Left ventricle myocardium inferior (tissue), 1 donor: ENCODE measurements around the gene EIF1B. TPM values are rescaled to one million over a fixed set of nuclear protein-coding genes. Genes with fewer than 3 reads are reported as not detected.

Experiments used
- DNase-seq: peaks from one replicate; pipeline ENCODE4 v3.0.0-alpha.2; 2020
- H3K27ac ChIP-seq: fragments of 200-600 bp; replicated peaks from 2 replicates; pipeline ENCODE4 v1.8.0; 2021
- H3K27me3 ChIP-seq: fragments of 200-600 bp; 2 replicates; pipeline ENCODE4 v1.8.0; 2021; ENCODE audit warnings: low read depth
- H3K36me3 ChIP-seq: fragments of 200-600 bp; 2 replicates; pipeline ENCODE4 v1.8.0; 2021
- H3K4me1 ChIP-seq: fragments of 200-600 bp; 2 replicates; pipeline ENCODE4 v1.8.0; 2021
- H3K4me3 ChIP-seq: fragments of 200-600 bp; 2 replicates; pipeline ENCODE4 v1.8.0; 2021; ENCODE audit warnings: mild to moderate bottlenecking, moderate library complexity
- H3K9me3 ChIP-seq: fragments of 200-600 bp; replicated peaks from 2 replicates; pipeline ENCODE4 v1.8.0; 2021
- intact Hi-C: fragments of 100-400 bp; cut with micrococcal nuclease; formaldehyde crosslinking; loops from one replicate; pipeline ENCODE4 v1.11.0; 2022
- total RNA-seq: library from RNA; stranded (reverse); fragmentation: NEBNext Ultra II Directional; extraction: Animal tissue kit (Norgen Biotek cat#: 25700); gene quantifications from one replicate; pipeline ENCODE4 v1.2.1, GENCODE V29; 2021
- TF ChIP-seq, protein P1 (sequence below): fragments of 200-600 bp; IDR thresholded peaks from 2 replicates; pipeline ENCODE4 v1.8.0; 2021; ENCODE audit warnings: antibody characterized with exemption, mild to moderate bottlenecking, borderline replicate concordance
- donor health status: DM: no; HTN: yes; CAD: no; lungs with severe emphysema.

EIF1B gene
- total RNA-seq, 1 donor from 2014 or later, result 416 TPM

DNA sequence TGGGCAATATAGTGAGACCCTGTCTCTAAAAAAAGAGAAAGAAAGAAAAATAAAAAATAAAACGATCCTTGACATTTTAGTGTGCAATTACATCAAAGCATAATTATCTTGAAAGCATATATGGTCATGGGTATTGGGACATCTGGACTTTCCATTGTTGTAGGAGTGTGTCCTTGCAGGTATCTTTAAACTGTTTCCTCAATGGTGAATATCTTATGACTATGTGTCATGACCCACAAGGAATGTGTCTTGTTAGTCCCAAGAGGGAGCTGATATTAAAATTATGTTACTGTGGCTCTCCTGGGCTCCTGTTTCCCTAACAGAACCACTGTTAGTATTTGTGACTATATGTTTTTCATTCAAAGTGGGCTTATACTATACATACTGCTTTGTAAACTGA lies 26.6 kb downstream of the EIF1B start:
- intact Hi-C loops, result no loop called here
- Histone ChIP-seq H3K27me3 (no peaks in the 10 kb centered on the region), H3K4me1 (peaks cover 11% of the 10 kb centered on the region), H3K4me3 (no peak overlapping the region), H3K36me3 (no peaks in the 10 kb centered on the region), H3K9me3 (no peaks in the 10 kb centered on the region), H3K27ac (no peak overlapping the region)
- DNase-seq, result no peak
- TF ChIP-seq, protein P1, sequence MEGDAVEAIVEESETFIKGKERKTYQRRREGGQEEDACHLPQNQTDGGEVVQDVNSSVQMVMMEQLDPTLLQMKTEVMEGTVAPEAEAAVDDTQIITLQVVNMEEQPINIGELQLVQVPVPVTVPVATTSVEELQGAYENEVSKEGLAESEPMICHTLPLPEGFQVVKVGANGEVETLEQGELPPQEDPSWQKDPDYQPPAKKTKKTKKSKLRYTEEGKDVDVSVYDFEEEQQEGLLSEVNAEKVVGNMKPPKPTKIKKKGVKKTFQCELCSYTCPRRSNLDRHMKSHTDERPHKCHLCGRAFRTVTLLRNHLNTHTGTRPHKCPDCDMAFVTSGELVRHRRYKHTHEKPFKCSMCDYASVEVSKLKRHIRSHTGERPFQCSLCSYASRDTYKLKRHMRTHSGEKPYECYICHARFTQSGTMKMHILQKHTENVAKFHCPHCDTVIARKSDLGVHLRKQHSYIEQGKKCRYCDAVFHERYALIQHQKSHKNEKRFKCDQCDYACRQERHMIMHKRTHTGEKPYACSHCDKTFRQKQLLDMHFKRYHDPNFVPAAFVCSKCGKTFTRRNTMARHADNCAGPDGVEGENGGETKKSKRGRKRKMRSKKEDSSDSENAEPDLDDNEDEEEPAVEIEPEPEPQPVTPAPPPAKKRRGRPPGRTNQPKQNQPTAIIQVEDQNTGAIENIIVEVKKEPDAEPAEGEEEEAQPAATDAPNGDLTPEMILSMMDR, result no peak

DNA sequence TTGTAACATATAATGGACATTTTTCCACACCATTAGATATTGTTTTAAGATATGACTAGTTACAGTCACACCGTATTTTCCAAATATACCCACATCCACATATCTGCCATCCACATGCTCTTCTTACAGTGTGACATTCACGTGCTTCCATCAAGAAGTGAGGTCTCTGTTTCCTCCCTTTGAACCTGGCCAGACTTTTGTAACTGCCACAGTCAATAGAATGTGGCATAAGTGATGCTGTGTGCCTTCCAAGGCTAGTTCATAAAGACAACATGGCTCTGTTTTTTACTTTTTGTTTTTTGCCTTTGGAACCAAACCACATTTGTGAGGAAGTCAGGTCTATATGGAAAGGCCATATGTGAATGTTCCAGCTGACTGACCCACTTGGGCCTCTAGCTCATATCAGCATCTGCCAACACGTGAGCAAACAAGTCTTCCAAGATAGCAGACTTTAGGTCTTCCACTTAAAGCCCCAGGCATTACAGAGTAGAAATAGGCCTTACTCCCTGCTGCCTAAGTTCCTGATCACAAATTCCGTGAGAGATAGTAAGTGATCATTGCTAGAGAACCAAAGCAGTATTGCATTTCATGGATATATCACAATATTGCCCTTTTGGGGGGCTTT lies 27.1 kb downstream of the EIF1B start:
- Histone ChIP-seq H3K27me3 (no peaks in the 10 kb centered on the region), H3K36me3 (no peaks in the 10 kb centered on the region), H3K4me3 (no peak overlapping the region), H3K4me1 (peaks cover 11% of the 10 kb centered on the region), H3K27ac (no peak overlapping the region), H3K9me3 (no peaks in the 10 kb centered on the region)
- TF ChIP-seq, protein P1, result no peak
- no peak for DNase-seq
- intact Hi-C loops, result no loop called here

DNA sequence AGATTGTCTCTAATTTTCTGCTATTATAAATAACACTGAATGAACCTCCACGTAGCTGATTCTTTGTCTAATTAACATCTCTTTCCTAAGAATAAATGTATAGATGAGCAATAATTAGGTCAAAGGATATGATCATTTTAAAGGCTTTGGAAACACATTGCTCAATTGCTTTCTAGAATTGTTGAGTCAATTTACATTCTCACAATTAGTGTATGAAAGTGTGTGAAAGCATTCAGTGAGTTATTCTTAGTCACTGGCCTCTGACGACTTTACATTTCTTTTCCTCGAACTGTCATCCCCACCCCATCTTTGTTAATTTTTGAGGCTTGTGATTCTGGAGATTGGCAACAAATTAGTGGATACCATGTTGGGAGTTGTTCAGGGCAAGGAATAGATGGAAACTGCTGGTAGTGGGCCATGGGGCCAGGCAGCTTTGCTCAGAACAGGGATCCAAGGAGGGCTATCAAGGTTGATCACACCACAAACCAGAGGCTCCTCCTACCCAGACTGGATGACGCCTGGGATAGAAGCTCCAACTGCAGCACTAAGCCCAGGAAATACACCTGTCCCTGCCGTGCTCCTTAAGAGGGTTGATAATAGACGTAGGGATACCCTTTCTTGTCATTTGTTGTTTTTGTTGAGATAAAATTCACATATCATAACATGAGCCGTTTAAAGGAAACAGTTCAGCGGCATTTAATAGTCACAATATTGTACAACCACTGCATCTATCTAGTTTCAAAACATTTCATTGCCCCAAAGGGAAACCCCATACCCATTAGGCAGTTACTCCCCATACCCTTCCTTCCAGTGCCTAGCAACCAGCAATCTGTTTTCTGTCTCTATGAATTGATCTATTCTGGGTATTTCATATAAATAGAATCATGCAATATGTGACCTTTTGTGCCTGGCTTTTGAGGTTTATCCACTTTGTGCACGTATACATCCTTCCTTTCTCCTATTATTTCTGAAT lies 27.9 kb downstream of the EIF1B start:
- no peak for DNase-seq
- no peaks in the 10 kb centered on the region for H3K36me3 ChIP-seq
- TF ChIP-seq, protein P1, result no peak
- no peaks in the 10 kb centered on the region for H3K9me3 ChIP-seq
- no peaks in the 10 kb centered on the region for H3K27me3 ChIP-seq
- H3K4me1 ChIP-seq, result peaks cover 11% of the 10 kb centered on the region
- no peak overlapping the region for H3K4me3 ChIP-seq
- intact Hi-C loops, result no loop called here
- no peak overlapping the region for H3K27ac ChIP-seq

DNA sequence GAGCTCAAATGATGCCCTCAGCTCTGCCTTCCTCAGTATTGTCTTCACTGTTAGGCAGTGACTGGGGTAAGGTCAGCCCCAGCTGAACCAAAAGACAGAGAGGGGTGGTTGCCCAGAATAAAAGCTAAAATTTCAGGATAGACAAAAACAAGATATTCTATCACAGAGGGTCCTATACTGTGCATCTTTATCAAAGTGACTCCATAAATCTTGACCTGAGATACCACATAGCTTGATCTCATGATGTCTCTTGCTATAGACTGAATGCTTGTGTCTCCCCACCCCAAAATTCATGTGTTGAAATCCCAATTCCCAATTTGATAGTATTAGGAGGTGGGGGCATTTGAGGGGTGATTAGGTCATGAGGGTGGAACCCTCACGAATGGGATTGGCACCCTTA lies 30.4 kb downstream of the EIF1B start:
- Histone ChIP-seq H3K27me3 (no peaks in the 10 kb centered on the region), H3K27ac (no peak overlapping the region), H3K9me3 (no peaks in the 10 kb centered on the region), H3K4me1 (no peaks in the 10 kb centered on the region), H3K36me3 (no peaks in the 10 kb centered on the region), H3K4me3 (no peak overlapping the region)
- intact Hi-C loops, result no loop called here
- TF ChIP-seq, protein P1, result no peak
- no peak for DNase-seq

DNA sequence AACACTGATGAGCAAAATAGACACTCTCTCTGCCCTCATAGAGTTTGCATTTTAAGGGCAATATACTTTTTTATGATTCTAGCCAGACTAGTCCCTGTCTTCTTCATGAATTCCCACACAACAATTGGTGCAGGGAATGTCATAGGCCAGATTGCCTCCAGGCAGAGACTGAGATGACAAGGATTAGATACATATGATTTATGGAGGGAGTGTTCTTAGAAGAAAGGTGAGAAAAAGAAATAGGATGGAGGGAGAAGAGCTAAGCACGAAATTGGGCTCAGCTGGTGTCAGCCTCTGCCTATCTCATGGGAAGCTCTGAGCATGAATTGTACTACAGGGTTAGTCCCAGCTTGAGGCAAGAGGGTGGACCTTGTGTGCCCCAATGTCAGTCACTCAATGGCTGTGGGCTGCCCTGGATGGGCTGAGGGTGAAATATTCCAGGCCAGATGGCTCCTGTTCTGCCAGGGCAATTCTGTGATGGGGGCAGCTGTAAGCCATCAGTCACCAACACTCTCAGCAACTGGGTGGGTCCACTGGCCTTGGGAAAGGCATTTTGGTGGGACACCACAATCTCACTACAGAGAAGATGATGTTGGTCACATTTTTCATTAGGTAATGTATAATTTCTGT lies 31.1 kb downstream of the EIF1B start:
- no peak for DNase-seq
- intact Hi-C loops, result no loop called here
- Histone ChIP-seq H3K27me3 (no peaks in the 10 kb centered on the region), H3K4me1 (no peaks in the 10 kb centered on the region), H3K27ac (no peak overlapping the region), H3K4me3 (no peak overlapping the region), H3K9me3 (no peaks in the 10 kb centered on the region), H3K36me3 (no peaks in the 10 kb centered on the region)
- TF ChIP-seq, protein P1, result no peak
